Sigmoid colon (tissue), 3 donors: ENCODE measurements around the gene CAP2.
"Not testable (repeated sequence)": the region's sequence is repeated elsewhere in the genome, so short reads cannot be mapped to it uniquely, and the experiment has no call there.

Experiments used
- CTCF ChIP-seq, 4 experiments: fragments of 450-650 bp in 3 of 4; fragments of 200-600 bp in 1 of 4; IDR thresholded peaks; one replicate each; pipeline ENCODE4 v1.5.1; 2016 to 2019; ENCODE audit warnings: antibody characterized with exemption in 4 of 4, mild to moderate bottlenecking in 3 of 4, moderate library complexity in 2 of 4
- POLR2A ChIP-seq, 2 donors: fragments of 450-650 bp; IDR thresholded peaks; one replicate each; pipeline ENCODE4 v1.6.1; 2016; ENCODE audit warnings: antibody characterized with exemption in 2 of 2, mild to moderate bottlenecking in 2 of 2, moderate library complexity in 2 of 2

- not testable (repeated sequence) for TF ChIP-seq CTCF, POLR2A (IDR thresholded peaks at IDR 0.05)
Observed at GRCh38 chr6:17440811-17441210, 47.4 kb downstream of the CAP2 start.
